Adrenal gland (tissue), 12 donors: Measurements from ENCODE around the gene GFOD2. TPM values are rescaled to one million over a fixed set of nuclear protein-coding genes. Genes with fewer than 3 reads are reported as not detected.
"Not testable (repeated sequence)": the region's sequence is repeated elsewhere in the genome, so short reads cannot be mapped to it uniquely, and the experiment has no call there.

Experiments used
- DNase-seq, 7 donors: peaks; one replicate each; pipeline ENCODE4 v3.0.0-alpha.2; 2019 to 2020
- H3K27ac ChIP-seq, 5 donors: fragments of 200-600 bp; sonication (generic) in 4 of 5; 1 replicate in 3 of 5; 2 replicates in 2 of 5; pipeline versions ENCODE4 v1.5.1 to v1.8.0; 2016 to 2020; ENCODE audit warnings: mild to moderate bottlenecking in 1 of 5
- H3K27me3 ChIP-seq: fragments of 200-600 bp; 2 replicates; pipeline ENCODE4 v1.8.0; 2021
- H3K36me3 ChIP-seq, 2 donors: fragments of 200-600 bp; replicated peaks in 1 of 2; 1 replicate in 1 of 2; 2 replicates in 1 of 2; pipeline versions ENCODE4 v1.5.1 to v1.8.0; 2018 to 2022
- H3K4me1 ChIP-seq, 2 donors: fragments of 200-600 bp; replicated peaks in 1 of 2; 1 replicate in 1 of 2; 2 replicates in 1 of 2; pipeline versions ENCODE4 v1.5.1 to v1.8.0; 2018 to 2021
- H3K4me3 ChIP-seq, 4 donors: fragments of 200-600 bp; sonication (generic) in 3 of 4; one replicate each; pipeline ENCODE4 v1.5.1; 2016 to 2018
- H3K9me3 ChIP-seq, 3 donors: fragments of 200-600 bp; sonication (generic) in 1 of 3; replicated peaks in 1 of 3; 1 replicate in 2 of 3; 2 replicates in 1 of 3; pipeline versions ENCODE4 v1.5.1 to v1.8.0; 2016 to 2021
- POLR2A ChIP-seq, 2 donors: fragments of 450-650 bp; IDR thresholded peaks; one replicate each; pipeline ENCODE4 v1.6.1; 2017; ENCODE audit warnings: antibody characterized with exemption in 2 of 2, mild to moderate bottlenecking in 2 of 2, moderate library complexity in 1 of 2
- WGBS, 4 donors: extraction: QIAGEN DNeasy Blood & Tissue Kit in 2 of 4; methylation state at CpG; one replicate each; pipeline versions ENCODE4 v1.1.5 to v1.1.7; 2013 to 2017; 5-methylcytosine and 5-hydroxymethylcytosine counted together
- intact Hi-C, 2 donors: fragments of 100-400 bp; cut with DNase I; formaldehyde crosslinking; loops; one replicate each; pipeline versions ENCODE4 v1.14.1 to v1.15.0; 2022 to 2023
- polyA plus RNA-seq, 3 donors: library from polyadenylated mRNA; stranded (reverse); fragments of 200-250 nt in 2 of 3; fragments of 350-450 nt in 1 of 3; fragmentation: Illumina TruSeq in 1 of 3; extraction: RNeasy Lipid Tissue Mini Kit (QIAGEN cat#74804) in 1 of 3; gene quantifications; one replicate each; pipeline ENCODE4 v1.2.3, GENCODE V29; 2013 to 2014
- total RNA-seq, 9 donors: library from RNA; depleted of rRNA in 4 of 9; stranded (reverse); fragments of >200 nt in 4 of 9; fragments of 120-200 nt in 1 of 9; fragmentation: NEBNext Ultra II Directional in 1 of 9; extraction: Animal tissue kit (Norgen Biotek cat#: 25700) in 1 of 9; gene quantifications; one replicate each; pipeline versions ENCODE4 v1.1.0 to v1.2.4, GENCODE V29; 2013 to 2023
- TF ChIP-seq, protein P1 (sequence below), 6 experiments: fragments of 450-650 bp in 4 of 6; fragments of 200-600 bp in 2 of 6; sonication (generic) in 1 of 6; IDR thresholded peaks; 1 replicate in 5 of 6; 2 replicates in 1 of 6; pipeline versions ENCODE4 v1.5.1 to v1.8.0; 2016 to 2021; ENCODE audit warnings: antibody characterized with exemption in 6 of 6, mild to moderate bottlenecking in 2 of 6, moderate library complexity in 1 of 6
- donor health status: healthy with polysubstance abuse.
- donor health status: Bipolar disorder and iron deficiency.
- donor health status: DM: yes; HTN: yes; CAD: no.
- donor health status: DM: no; HTN: no; CAD: no.
- donor health status: DM: no; HTN: no; CAD: no.
- donor health status: DM: yes; HTN: yes; CAD: no.

The GFOD2 gene
- total and polyA plus RNA-seq, 12 donors = 14.2 to 43.5 (median 16.7) TPM

- no peaks in the 10 kb centered on the region for H3K27me3 ChIP-seq
- DNase-seq = no peak
- TF ChIP-seq POLR2A (IDR thresholded peaks at IDR 0.05) = no peak
- TF ChIP-seq, protein P1, sequence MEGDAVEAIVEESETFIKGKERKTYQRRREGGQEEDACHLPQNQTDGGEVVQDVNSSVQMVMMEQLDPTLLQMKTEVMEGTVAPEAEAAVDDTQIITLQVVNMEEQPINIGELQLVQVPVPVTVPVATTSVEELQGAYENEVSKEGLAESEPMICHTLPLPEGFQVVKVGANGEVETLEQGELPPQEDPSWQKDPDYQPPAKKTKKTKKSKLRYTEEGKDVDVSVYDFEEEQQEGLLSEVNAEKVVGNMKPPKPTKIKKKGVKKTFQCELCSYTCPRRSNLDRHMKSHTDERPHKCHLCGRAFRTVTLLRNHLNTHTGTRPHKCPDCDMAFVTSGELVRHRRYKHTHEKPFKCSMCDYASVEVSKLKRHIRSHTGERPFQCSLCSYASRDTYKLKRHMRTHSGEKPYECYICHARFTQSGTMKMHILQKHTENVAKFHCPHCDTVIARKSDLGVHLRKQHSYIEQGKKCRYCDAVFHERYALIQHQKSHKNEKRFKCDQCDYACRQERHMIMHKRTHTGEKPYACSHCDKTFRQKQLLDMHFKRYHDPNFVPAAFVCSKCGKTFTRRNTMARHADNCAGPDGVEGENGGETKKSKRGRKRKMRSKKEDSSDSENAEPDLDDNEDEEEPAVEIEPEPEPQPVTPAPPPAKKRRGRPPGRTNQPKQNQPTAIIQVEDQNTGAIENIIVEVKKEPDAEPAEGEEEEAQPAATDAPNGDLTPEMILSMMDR (IDR thresholded peaks at IDR 0.05) = no peak
- H3K36me3 ChIP-seq = no peaks in the 10 kb centered on the region
- WGBS, 4 donors = 94 to 98% (median 96%) methylated on average over 7 of the region's 7 CpGs
- H3K9me3 ChIP-seq = no peaks in the 10 kb centered on the region
- H3K4me3 ChIP-seq = no peak overlapping the region
- H3K4me1 ChIP-seq = peaks cover 0 to 1% of the 10 kb centered on the region in 2 donors
- intact Hi-C loops = no loop called here
- no peak overlapping the region for H3K27ac ChIP-seq
Observed at GRCh38 chr16:67699265-67699664, 19.9 kb downstream of the GFOD2 start.

DNA sequence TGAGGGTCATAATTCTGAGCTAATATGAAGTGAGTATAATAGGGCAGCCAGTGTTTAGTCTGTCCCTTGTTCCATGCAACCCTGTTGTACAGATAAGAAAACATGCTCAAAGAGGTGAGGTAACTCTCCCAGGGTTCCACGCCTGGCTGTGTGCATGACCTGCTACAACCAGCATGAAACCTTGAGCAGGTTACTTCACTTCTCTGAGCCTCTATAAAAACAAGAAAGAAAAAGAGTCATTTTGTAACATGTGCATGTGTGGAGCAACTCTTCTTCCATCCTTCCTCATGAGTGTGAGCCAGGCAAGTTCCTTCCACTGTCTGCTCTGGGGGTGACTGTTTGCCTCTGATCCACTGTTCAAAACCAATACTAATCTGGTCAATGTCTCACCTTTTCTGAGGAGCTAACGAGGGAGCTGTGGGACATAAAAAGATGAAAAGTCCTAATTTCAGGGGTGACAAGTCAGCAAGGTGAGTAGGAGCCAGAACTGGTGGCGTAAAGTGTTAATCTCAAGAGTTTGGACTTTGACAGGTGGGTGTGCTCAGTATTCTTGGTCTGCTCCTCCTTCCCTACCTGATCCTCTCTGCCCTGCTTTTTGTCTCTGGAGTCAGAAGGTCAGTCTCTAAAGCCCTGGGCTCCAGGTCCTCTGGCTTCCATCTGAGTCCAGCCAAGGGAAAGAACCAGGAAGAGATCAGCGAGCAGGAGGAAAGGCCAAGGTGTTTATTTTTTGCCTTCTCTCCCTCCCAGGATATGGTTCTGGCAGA is 21.5 kb downstream of the GFOD2 start:
- DNase-seq = peak in 1 of 7 donors; percentile 20
- Histone ChIP-seq H3K4me3 (no peak overlapping the region), H3K36me3 (no peaks in the 10 kb centered on the region), H3K27me3 (no peaks in the 10 kb centered on the region), H3K9me3 (no peaks in the 10 kb centered on the region), H3K27ac (no peak overlapping the region), H3K4me1 (no peaks in the 10 kb centered on the region)
- TF ChIP-seq POLR2A (IDR thresholded peaks at IDR 0.05) = no peak
- TF ChIP-seq, protein P1 (IDR thresholded peaks at IDR 0.05) = no peak
- intact Hi-C loops = no loop called here
- 69 to 94% (median 86%) methylated on average over 4 of the region's 4 CpGs for WGBS, 4 donors

DNA sequence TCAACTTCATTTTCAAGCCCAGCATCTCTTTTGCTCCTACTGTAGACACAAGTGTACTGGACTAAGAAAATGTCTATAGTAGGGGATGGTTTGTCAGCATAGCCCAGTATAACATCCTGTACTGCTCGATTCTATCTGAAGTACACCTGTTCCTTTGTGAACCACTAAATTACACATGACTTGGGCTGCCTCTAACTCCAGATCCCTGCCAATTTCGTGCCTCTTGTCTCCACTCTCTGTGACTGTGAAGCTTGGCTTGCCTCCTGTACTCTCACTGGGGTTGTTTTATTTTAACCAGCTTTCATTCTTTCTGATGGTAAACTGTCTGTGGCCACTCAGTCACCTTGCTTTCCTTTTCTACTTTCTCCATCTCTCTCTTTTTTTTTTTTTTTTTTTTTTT is 24.5 kb downstream of the GFOD2 start:
- Histone ChIP-seq H3K9me3 (no peaks in the 10 kb centered on the region), H3K36me3 (no peaks in the 10 kb centered on the region), H3K4me3 (no peak overlapping the region), H3K27ac (no peak overlapping the region), H3K4me1 (no peaks in the 10 kb centered on the region), H3K27me3 (no peaks in the 10 kb centered on the region)
- intact Hi-C loops = no loop called here
- TF ChIP-seq, protein P1 (IDR thresholded peaks at IDR 0.05) = no peak
- no peak for TF ChIP-seq POLR2A (IDR thresholded peaks at IDR 0.05)
- WGBS, 4 donors = 78 to 85% (median 82%) methylated on average over 2 of the region's 2 CpGs
- DNase-seq = no peak

DNA sequence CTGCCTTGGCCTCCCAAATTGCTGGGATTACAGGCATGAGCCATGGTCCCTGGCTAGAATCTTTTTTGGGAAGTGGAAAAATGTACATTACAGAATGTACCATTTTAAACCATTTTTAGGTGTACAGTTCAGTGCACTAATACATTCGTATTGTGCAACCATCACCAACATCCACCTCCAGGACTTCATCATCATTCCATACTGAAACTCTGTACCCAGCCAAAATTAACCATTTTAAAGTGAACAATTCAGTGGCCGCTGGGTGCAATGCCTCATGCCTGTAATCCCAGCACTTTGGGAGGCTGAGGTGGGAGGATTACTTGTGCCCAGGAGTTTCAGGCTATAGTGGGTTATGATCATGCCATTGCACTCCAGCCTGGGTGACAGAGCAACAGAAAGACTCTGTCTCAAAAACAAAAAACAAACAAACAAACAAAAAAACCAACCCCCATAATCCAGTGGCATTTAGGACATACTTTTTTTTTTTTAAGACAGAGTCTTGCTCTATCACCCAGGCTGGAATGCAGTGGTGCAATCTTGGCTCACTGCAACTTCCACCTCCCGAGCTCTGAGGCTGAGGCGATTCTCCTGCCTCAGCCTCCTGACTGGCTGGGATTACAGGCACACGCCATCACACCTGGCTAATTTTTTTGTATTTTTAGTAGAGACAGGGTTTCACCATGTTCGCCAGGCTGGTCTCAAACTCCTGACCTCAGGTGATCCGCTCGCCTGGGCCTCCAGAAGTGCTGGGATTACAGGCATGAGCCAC is 25.4 kb downstream of the GFOD2 start:
- H3K36me3 ChIP-seq, H3K27me3 ChIP-seq, H3K27ac ChIP-seq, H3K9me3 ChIP-seq, intact Hi-C loops, DNase-seq, H3K4me1 ChIP-seq, H3K4me3 ChIP-seq: not testable (repeated sequence)
- WGBS, 4 donors = 92 to 93% (median 92%) methylated on average over 8 of the region's 8 CpGs
